Measurements from ENCODE around the gene CDH12. TPM values are rescaled to one million over a fixed set of nuclear protein-coding genes. Genes with fewer than 3 reads are reported as not detected.

The CDH12 gene
- total and polyA plus RNA-seq, 2 experiments from 2014 or later = not detected

- Histone ChIP-seq H3K4me2 (ENCODE audit: unreplicated experiment) (no peak overlapping the region), H3K4me1 (ENCODE audit: insufficient read depth) (no peaks in the 10 kb centered on the region), H3K36me3 (ENCODE audit: low read depth) (no peaks in the 10 kb centered on the region), H3K9me2 (ENCODE audit: insufficient read depth) (no peaks in the 10 kb centered on the region), H2AFZ (no peak overlapping the region), H3K9ac (no peak overlapping the region), H3K27me3 (replicated peaks; ENCODE audit: insufficient read depth) (no peaks in the 10 kb centered on the region), H3K27ac (no peak overlapping the region), H4K20me1 (ENCODE audit: insufficient read depth) (no peaks in the 10 kb centered on the region), H3F3A (ENCODE audit: insufficient read depth) (no peaks in the 10 kb centered on the region), H3K9me3 (ENCODE audit: low read depth) (no peaks in the 10 kb centered on the region), H3K4me3 (no peak overlapping the region), H3K79me2 (ENCODE audit: insufficient read depth) (no peaks in the 10 kb centered on the region)
- TF ChIP-seq EZH2phosphoT487 (IDR thresholded peaks at IDR 0.05; ENCODE audit: insufficient read depth, low read depth) (no peak), EZH2 (IDR thresholded peaks at IDR 0.05; ENCODE audit: insufficient read depth, poor library complexity, severe bottlenecking) (no peak)
- 0 to 2% methylated on average over 1 of the region's 1 CpG for WGBS, 2 experiments (ENCODE audit: low coverage in 1 of 2, low lambda C conversion rate in 2 of 2, missing lambda C conversion rate in 2 of 2)
- DNase-seq = no peak
- in situ Hi-C loops (cut with MboI) = no loop called here
These were observed 204.1 kb downstream of the CDH12 start for GRCh38 chr5:22649074-22649473.

GRCh38 chr5:22644859-22645258, 208.3 kb downstream of the CDH12 start:
- no peak overlapping the region for H3K4me2 ChIP-seq (ENCODE audit: unreplicated experiment)
- no peaks in the 10 kb centered on the region for H4K20me1 ChIP-seq (ENCODE audit: insufficient read depth)
- H3K9me3 ChIP-seq (ENCODE audit: low read depth) = no peaks in the 10 kb centered on the region
- no peak overlapping the region for H2AFZ ChIP-seq
- no peak for DNase-seq
- TF ChIP-seq EZH2 (IDR thresholded peaks at IDR 0.05; ENCODE audit: insufficient read depth, poor library complexity, severe bottlenecking) (no peak), EZH2phosphoT487 (IDR thresholded peaks at IDR 0.05; ENCODE audit: insufficient read depth, low read depth) (no peak)
- 5 to 9% methylated on average over 1 of the region's 1 CpG for WGBS, 2 experiments (ENCODE audit: low coverage in 1 of 2, low lambda C conversion rate in 2 of 2, missing lambda C conversion rate in 2 of 2)
- no peaks in the 10 kb centered on the region for H3K36me3 ChIP-seq (ENCODE audit: low read depth)
- no peaks in the 10 kb centered on the region for H3K79me2 ChIP-seq (ENCODE audit: insufficient read depth)
- in situ Hi-C loops (cut with MboI) = no loop called here
- H3K27me3 ChIP-seq (replicated peaks; ENCODE audit: insufficient read depth) = no peaks in the 10 kb centered on the region
- H3K4me3 ChIP-seq = no peak overlapping the region
- no peak overlapping the region for H3K9ac ChIP-seq
- no peaks in the 10 kb centered on the region for H3K9me2 ChIP-seq (ENCODE audit: insufficient read depth)
- no peak overlapping the region for H3K27ac ChIP-seq
- H3F3A ChIP-seq (ENCODE audit: insufficient read depth) = no peaks in the 10 kb centered on the region
- no peaks in the 10 kb centered on the region for H3K4me1 ChIP-seq (ENCODE audit: insufficient read depth)

GRCh38 chr5:22643356-22643755, 209.8 kb downstream of the CDH12 start:
- in situ Hi-C loops (cut with MboI) = no loop called here
- WGBS, 2 experiments (ENCODE audit: low coverage in 1 of 2, low lambda C conversion rate in 2 of 2, missing lambda C conversion rate in 2 of 2) = 28 to 34% methylated on average over 2 of the region's 2 CpGs
- DNase-seq = no peak
- Histone ChIP-seq H4K20me1 (ENCODE audit: insufficient read depth) (no peaks in the 10 kb centered on the region), H3K4me1 (ENCODE audit: insufficient read depth) (no peaks in the 10 kb centered on the region), H3K9me2 (ENCODE audit: insufficient read depth) (no peaks in the 10 kb centered on the region), H2AFZ (no peak overlapping the region), H3F3A (ENCODE audit: insufficient read depth) (no peaks in the 10 kb centered on the region), H3K79me2 (ENCODE audit: insufficient read depth) (no peaks in the 10 kb centered on the region), H3K27ac (no peak overlapping the region), H3K4me3 (no peak overlapping the region), H3K9ac (no peak overlapping the region), H3K36me3 (ENCODE audit: low read depth) (no peaks in the 10 kb centered on the region), H3K9me3 (ENCODE audit: low read depth) (no peaks in the 10 kb centered on the region), H3K4me2 (ENCODE audit: unreplicated experiment) (no peak overlapping the region), H3K27me3 (replicated peaks; ENCODE audit: insufficient read depth) (no peaks in the 10 kb centered on the region)
- no peak for TF ChIP-seq EZH2 (IDR thresholded peaks at IDR 0.05; ENCODE audit: insufficient read depth, poor library complexity, severe bottlenecking)
- no peak for TF ChIP-seq EZH2phosphoT487 (IDR thresholded peaks at IDR 0.05; ENCODE audit: insufficient read depth, low read depth)

GRCh38 chr5:22631683-22632082, 221.5 kb downstream of the CDH12 start:
- Histone ChIP-seq H3K9me2 (ENCODE audit: insufficient read depth) (no peaks in the 10 kb centered on the region), H3K9ac (no peak overlapping the region), H3K4me1 (ENCODE audit: insufficient read depth) (no peaks in the 10 kb centered on the region), H3K27me3 (replicated peaks; ENCODE audit: insufficient read depth) (no peaks in the 10 kb centered on the region), H4K20me1 (ENCODE audit: insufficient read depth) (no peaks in the 10 kb centered on the region), H3K27ac (no peak overlapping the region), H3K36me3 (ENCODE audit: low read depth) (no peaks in the 10 kb centered on the region), H3K79me2 (ENCODE audit: insufficient read depth) (no peaks in the 10 kb centered on the region), H3F3A (ENCODE audit: insufficient read depth) (no peaks in the 10 kb centered on the region), H3K9me3 (ENCODE audit: low read depth) (no peaks in the 10 kb centered on the region), H3K4me3 (no peak overlapping the region), H2AFZ (no peak overlapping the region), H3K4me2 (ENCODE audit: unreplicated experiment) (no peak overlapping the region)
- 15 to 16% methylated on average over 3 of the region's 3 CpGs for WGBS, 2 experiments (ENCODE audit: low coverage in 1 of 2, low lambda C conversion rate in 2 of 2, missing lambda C conversion rate in 2 of 2)
- TF ChIP-seq EZH2phosphoT487 (IDR thresholded peaks at IDR 0.05; ENCODE audit: insufficient read depth, low read depth) (no peak), EZH2 (IDR thresholded peaks at IDR 0.05; ENCODE audit: insufficient read depth, poor library complexity, severe bottlenecking) (no peak)
- in situ Hi-C loops (cut with MboI) = no loop called here
- no peak for DNase-seq

- TF ChIP-seq EZH2 (IDR thresholded peaks at IDR 0.05; ENCODE audit: insufficient read depth, poor library complexity, severe bottlenecking) = no peak
- no peak for TF ChIP-seq EZH2phosphoT487 (IDR thresholded peaks at IDR 0.05; ENCODE audit: insufficient read depth, low read depth)
These were observed 226.1 kb downstream of the CDH12 start for GRCh38 chr5:22627029-22627428.

More at GRCh38 chr5:22627029-22627428, 226.1 kb downstream of the CDH12 start:
- Histone ChIP-seq H4K20me1 (ENCODE audit: insufficient read depth) (no peaks in the 10 kb centered on the region), H3K4me1 (ENCODE audit: insufficient read depth) (no peaks in the 10 kb centered on the region), H3K9me3 (ENCODE audit: low read depth) (no peaks in the 10 kb centered on the region), H2AFZ (no peak overlapping the region), H3K27ac (no peak overlapping the region), H3K9me2 (ENCODE audit: insufficient read depth) (no peaks in the 10 kb centered on the region), H3K4me3 (no peak overlapping the region), H3K79me2 (ENCODE audit: insufficient read depth) (no peaks in the 10 kb centered on the region), H3K4me2 (ENCODE audit: unreplicated experiment) (no peak overlapping the region), H3K9ac (no peak overlapping the region), H3K27me3 (replicated peaks; ENCODE audit: insufficient read depth) (no peaks in the 10 kb centered on the region), H3F3A (ENCODE audit: insufficient read depth) (no peaks in the 10 kb centered on the region), H3K36me3 (ENCODE audit: low read depth) (no peaks in the 10 kb centered on the region)
- 51 to 61% methylated on average over 4 of the region's 4 CpGs for WGBS, 2 experiments (ENCODE audit: low coverage in 1 of 2, low lambda C conversion rate in 2 of 2, missing lambda C conversion rate in 2 of 2)
- in situ Hi-C loops (cut with MboI) = no loop called here
- DNase-seq = no peak
